Measurements from ENCODE around the gene KCND3.
"Not testable (repeated sequence)": the region's sequence is repeated elsewhere in the genome, so short reads cannot be mapped to it uniquely, and the experiment has no call there.

KCND3 gene

DNA sequence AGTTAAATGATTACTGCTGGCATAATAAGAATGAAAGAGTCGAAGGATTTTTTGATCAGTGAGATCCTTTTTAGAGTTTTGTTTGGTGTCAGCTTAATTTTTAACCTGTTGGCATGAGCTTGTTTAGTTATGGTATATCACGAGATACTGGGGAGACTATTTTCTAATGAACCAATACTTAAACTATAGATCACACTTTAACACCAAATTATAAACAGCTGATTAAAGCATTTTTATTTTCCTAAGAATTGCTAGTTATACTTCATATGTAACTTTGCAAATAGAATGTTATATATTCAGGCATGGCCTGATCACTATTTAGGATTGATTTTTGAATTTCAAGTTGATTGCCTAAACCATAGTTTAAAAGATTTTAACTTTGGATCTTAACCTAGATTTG, 227.8 kb downstream of the KCND3 start:
- no peak for DNase-seq

DNA sequence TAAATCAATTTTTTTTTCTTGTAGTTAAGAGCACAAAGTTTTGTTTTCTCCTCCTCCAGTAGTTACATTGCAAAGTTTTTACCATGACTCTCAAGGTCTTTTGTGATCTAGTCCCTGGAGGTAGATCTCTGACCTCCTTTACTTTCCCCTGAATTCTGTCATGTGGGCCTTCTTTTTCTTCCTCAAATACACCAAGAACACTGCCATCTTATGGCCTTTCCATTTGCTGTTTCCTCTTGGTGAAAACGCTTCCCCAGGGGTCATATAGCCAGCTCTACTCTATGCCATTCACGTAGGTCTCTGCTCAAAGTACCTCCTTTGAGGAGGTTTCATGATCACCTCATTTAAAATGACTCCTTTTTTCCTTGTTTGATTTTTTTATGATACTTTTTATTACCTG, 231.1 kb downstream of the KCND3 start:
- DNase-seq, result no peak

DNA sequence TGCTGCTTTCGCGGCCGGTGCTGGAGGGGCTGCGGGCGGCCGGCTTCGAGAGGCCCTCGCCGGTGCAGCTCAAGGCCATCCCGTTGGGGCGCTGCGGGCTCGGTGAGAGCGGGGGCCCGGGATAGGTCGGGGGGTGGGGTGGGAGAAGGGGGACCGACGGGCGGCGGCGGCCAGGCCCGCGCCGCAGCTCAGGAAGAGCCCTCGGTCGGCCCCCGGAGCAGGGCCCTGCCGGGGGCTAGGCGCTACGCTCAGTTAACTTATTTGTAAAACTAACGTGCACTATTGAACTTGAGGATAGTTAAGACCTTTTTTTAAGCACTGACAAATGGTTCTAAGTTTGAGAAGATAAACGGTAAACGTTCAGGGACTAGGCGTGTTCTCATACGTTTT, 233.3 kb downstream of the KCND3 start:
- DNase-seq, result no peak

DNA sequence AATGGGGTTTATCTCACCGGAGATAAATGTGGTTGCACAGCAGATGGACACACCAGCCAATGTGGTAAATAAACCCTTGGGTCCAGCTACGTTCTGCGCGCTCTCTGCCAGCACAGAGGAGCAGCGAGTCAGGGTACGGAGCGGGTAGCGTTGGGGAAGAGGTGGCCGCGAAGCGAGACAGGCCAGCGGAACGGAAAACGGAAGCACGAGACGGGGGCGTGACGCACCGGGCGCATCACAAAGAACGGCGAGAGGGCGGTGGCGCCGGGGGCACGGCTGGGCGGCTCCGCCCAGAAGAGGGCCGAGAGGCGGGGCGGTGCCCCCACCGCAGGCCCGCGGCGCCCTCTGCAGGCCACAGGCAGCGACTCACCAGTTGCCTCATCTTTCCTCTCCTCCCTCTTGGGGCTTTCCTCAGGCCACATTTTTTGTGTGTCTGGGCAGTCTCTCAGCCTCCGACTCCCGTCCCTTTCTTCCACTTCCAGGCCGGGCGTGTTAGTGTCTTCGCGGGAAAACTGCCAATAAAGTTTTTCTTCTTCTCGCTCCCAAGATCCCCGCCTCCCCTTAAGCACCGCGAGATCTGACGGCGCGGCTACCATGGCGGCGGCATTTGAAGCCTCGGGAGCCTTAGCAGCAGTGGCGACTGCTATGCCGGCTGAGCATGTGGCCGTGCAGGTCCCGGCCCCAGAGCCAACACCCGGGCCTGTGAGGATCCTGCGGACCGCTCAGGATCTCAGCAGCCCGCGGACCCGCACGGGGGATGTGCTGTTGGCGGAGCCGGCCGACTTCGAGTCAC, 233.9 kb downstream of the KCND3 start, which contains the start of gene DDX20:
TSS of gene DDX20 (plus strand) at position 571 of the 793 bp plus-strand sequence. CDS start at position 595, 24 bp downstream.
- peak; percentile 73 for DNase-seq

DNA sequence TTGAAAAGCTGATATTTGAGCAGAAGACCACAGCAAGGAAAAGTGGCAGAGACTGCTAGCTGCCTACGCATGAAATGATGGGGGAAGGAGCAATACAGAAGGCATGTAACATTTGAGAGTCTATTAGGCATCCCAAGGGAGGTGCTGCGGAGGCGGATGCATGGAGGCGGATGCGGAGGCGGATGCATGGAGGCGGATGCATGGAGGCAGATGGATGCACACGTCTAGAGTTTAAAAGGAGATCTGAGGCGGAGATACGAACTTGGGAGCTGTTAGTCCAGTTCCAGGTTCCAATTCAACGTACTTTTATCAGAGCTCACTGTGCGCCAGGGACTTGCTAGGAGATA, 234.5 kb downstream of the KCND3 start:
- no peak for DNase-seq

DNA sequence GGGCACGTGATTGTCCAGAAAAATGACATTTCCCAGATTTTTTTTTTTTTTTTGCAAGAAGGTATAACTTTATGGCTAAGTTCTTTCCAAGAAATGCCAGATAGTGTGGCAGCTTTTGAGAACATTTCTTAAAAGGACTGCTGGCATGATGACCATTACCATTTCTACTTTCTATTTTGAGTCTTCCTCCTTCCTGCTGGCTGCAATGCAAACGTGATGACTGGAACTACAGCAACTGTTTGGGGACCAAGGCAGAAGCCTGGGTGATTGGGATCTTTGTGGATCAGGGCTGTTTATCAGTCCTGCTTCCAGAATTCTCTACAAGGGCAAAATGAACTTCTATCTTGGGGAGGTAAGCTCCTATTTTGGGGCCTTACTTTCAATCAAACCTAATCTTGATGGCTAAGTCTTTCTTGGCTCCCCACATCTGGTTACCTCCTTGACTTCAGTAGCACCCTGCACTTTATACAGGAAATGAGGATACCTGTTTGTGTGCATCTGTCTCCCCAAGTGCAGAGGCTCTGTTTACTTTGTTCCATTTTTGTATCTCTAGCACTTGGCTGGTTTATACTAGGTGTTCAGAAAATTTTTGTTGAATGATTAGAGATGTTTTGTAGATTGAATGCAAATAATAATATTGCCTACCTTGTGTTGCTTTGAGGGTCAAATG, 237.4 kb downstream of the KCND3 start:
- DNase-seq, result no peak

DNA sequence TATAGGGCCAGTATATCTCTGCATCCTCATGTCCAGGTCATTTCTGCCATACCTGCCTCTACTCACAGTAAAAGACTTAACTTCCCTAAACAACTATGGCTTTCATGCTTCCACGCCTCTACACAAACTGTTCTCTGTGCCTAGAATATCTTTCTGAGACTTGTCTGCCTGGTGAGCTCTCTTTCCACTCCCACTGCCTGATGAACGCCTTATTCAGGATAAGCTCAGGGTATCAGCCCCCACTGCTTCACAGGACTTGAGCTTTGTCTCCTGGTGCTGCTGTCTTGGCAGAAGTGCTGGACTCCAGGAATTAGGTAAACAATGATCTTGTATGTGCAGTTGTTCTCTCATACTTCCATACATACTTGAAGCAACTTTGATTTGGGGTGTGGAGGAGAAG, 238.6 kb downstream of the KCND3 start:
- no peak for DNase-seq

DNA sequence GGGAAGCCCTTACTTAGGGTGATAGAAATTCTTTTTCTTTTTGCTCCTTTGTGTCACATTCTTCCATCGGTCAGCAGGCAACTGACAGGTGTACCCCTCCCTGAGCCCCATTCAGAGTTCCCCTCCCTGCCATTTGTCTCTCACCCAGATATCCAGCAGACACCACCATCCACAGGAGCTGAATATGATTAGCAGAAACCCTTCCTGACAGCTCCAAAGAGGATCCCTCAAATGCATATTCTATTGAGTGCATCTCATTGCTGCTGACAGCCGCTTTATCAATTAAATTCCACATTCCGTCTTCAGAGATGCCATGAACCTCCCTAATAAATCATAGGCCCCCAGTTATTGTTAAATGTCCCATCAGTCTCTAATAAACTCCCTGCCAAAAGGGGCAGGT, 239.8 kb downstream of the KCND3 start:
- no peak for DNase-seq

DNA sequence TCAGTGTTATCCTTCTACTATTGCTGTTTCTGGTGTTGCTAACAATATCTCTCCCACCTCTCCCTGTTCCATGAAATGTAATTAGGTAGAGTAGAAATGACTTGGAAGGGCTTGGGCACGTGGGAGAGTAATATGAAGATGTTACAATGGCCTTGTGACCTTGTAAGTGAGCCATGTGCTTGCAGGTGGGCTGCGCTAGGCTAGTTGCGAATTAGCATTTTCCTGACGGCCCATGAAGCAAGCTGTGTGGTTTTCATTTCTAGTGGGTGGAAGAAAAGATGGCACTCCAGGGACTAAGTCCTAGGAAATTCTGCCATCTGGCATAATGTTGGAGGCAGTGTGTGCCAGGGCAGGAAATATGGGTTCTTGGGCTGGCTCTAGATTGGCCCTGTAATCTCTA, 241.5 kb downstream of the KCND3 start:
- no peak for DNase-seq

DNA sequence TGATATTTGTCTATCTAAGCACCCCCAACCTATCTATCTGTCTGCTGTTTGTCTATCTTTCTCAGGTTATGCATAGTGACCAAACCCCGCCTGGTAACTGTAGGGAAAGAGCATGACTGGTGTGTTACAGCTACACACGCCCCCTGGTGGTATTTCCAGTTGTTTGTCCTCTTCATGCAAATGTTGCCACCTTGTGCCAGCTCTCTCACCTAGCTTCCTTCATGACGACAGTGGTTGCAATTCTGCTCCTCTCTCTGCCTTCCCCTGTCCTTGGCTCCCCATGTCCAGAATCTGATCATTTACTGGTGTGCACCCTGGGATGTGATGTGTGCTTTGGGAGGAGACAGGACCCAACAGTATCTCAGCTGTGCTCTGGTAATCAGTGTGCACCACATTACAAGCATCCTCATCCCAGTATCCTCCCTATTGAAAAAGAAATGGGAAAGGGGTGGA, 242.2 kb downstream of the KCND3 start:
- DNase-seq, result no peak

DNA sequence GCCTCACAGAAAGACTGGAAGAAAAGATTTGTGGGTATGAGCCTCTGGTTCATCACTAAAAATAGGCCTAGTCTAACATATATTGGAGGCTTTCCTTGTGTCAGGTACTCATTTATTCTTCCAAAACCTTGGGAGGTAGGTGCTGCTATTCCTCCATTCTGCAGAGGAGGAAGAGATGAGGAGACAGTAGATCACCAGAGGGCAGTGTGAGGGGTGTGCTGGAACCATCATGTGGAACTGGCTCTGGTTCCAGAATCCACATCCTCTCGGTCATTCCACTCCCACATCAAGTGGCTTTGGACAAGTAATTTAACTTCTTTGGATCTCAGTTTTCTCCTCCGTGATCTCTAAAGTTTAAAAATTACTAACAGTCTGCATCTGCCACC, 242.9 kb downstream of the KCND3 start:
- no peak for DNase-seq

DNA sequence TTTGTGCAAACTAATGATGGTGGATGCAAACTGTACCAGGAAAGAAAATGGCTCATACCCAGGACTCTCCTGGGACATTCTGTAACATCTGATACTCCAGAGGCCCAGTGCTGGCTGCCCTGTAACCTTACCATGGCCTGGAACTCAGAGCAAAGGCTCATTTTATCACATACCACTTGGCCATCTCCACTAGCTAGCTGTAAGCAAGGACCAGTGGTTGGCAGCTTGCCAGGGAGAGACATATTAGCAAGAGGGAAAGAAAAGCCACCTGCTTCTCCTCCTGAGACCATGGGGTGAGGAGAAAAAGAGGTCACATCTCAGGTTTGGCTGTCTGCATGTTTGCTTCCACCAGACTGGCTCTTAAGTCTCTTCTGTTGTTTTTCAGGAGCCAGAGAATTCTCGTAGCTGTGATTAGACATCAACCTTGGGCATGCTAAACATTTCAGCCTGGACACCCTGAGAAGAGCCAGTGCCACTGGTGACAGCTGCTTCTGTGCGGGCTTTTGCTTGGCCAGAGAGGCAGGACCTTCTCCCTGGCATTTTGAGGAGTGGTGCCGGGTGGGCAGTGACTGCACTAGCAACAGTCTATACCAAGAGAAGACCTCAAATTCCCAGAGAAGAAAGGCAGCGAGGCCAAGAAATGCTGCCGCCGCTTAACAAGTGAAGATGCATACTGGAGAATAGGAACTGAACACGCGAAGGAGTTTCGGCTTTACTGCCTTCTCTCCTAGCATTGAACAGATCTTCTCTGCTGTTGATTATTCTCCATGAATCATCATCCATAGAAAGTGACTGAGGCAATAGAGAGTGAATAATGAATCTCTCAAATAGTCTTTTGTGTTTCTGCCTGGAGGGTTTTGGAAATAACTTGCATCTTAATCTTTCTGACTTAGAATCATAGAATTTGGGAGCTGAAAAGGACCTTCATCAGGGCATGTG, 243.5 kb downstream of the KCND3 start:
- no peak for DNase-seq

DNA sequence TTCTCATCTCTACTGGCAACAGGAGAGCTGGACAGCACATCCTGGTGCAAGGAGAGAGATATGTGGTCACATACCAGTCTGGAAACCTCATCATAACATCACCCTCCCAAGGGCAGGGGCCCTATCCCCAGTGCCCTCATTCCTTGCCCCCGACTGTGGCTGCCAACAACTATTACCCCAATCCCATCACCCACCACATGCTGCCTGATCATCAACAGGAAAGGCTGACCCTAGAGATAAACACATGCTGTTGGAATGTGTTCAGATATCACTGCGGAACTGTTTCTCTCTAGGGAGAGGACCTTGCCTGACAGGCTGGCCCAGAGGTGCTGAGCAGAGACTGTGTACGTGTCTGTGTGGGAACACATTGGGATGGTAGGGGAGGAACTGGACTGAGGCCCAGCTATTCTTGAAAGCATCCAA, 245.8 kb downstream of the KCND3 start:
- no peak for DNase-seq

DNA sequence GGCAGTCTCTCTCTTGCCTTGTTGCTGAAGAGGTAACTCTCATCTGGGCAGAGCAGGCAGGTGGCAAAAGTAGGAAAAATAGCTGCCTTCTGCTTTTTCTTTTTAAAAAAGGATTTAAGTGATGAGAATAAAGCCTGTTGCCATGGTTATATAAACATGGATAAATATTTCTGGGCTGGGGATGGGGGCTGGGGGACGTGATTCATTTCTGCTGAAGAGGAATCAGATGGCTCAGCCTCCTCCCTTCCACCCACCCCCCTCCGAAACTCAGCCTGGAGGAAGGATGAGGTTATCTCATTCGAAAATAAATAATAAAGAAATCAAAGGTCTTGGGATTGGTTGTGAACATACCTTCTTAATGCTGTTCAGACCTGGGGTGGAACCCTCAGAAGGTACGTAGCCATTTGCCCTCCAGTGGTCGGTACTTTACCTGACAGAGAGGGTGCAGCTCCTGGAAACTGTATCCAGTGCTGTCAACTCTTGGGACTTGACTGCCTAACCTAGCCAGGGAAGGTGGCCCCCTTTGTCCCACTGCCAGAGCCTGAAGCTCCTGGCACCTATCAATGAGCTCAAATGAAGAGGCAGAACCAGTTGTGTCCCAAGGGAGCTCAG, 246.4 kb downstream of the KCND3 start:
- DNase-seq, result no peak

DNA sequence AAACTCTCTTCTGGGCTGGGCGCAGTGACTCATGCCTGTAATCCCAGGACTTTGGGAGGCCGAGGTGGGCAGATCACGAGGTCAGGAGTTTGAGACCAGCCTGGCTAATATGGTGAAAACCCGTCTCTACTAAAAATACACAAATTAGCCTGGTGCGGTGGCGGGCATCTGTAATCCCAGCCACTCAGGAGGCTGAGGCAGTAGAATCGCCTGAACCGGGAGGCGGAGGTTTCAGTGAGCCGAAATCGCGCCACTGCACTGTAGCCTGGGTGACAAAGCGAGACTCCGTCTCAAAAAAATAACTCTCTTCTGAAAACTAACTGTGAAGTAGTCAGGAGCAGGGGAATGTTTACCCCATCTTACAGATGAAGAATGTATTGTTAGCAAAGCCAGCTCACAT, 247.2 kb downstream of the KCND3 start:
- DNase-seq, result not testable (repeated sequence)

DNA sequence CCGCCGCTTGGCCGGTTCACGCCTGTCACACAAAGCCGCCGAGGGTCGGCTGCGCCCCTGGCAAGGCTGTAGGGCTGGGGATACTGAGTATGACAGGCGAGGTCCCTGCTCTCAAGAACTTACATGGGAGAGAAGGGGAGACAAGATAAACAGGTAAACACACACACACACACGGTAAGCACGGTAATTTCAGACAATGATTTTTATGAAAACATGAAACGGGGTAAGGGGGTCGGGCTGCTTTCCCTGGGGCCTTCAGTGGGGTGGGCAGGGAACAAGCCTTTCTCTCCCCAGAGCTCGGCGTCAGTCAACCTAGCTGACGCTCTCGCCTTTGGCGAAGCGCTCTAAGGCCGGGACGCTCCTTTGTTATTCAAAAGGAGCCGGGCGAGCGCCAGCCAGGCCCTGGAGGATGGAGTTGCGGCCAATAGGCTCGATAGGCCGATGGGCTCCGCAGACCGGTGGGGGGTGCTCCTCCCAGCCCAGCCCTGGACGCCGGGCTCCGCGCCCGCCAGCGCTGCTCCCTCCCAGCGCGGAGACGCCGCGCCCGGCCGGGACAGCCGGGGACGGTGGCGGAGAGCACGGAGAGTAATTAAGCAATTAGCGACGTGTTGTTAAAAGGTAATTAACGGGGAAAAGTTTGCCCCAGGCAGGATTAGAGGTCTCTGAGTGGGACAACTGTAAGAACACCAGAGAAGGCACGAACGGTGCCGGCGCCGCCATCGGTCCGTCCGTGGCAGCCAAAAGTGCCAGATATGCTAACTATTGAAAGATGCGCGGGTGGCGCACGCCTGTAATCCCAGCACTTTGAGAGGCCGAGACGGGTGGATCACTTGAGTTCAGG, 249.3 kb downstream of the KCND3 start:
- no peak for DNase-seq

DNA sequence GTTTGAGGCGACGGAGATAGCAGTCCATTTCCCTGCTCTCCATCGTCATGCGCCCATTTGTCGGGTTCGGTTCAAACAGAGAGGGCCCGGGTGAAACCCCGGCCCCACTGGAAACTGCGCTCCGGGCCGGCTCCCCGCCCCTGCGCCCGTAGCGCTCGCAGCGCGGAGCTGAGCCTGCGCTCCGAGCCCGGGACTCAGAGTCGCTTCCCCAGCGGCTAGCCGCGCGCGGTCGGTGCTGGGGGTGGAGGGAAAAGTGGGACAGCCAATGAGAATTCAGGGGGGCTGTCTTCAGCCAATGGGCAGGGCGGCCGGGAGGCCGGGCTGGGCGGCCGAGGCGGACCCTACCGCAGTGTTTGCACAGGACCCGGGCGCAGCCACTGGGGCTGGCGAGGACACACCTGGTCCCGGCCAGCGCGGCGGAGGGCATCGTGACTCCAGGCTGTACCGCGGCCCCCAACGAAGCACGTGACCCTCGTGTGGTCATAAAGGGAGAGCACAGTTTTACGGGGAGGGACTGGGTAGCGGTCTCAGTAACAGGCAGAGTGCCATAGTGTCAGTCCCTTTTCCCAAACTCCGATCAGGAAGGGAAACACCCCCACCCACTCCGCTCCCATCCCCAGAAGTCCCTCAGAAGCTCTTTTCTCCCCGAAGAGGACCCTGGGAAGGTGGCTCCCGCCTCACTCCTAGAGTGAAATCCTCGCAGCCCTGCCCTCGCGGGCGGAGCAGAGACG, 250.1 kb downstream of the KCND3 start, which contains the start of gene INKA2:
TSS of gene INKA2 (minus strand) at position 202 of the 731 bp plus-strand sequence. CDS start at position 49, 153 bp downstream.
- DNase-seq, result peak; percentile 51

DNA sequence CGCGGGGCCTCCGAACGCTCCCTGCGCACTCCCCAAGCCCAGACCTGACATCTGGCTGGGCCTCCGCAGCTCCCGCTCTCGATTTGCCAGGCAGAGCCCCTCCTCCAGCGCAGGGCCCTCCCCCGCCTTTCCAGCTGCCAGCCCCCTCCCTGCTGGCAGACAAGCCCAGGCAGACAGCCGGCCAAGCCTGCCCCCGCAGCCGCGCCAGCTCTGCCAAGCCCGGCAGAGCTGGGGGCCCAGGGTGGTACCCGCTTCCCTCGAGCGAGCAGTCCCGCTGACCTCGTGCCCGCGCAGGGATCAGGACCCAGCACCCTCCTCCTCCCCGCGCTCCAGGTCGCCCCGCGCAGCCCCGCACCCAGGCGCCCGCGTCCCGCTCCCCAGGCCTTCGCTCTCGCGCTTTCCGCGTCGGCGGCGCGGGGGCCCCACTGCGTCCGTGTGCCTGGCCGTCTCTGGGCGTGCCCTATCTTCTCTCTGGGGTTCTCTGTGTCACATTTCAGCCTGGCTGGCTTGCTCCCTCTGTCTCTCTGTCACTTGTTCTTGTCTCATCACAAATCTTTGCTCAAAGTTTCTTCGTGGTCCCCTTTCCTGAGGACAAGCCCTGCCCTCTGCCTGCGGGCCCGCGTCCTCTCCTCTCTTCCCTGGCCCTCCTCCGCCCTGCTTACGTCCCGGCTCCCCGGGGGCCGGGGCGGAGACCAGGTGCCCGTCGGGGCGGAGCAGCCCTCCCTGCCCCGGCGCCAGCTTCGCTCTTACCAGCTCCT, 250.9 kb downstream of the KCND3 start:
- no peak for DNase-seq

DNA sequence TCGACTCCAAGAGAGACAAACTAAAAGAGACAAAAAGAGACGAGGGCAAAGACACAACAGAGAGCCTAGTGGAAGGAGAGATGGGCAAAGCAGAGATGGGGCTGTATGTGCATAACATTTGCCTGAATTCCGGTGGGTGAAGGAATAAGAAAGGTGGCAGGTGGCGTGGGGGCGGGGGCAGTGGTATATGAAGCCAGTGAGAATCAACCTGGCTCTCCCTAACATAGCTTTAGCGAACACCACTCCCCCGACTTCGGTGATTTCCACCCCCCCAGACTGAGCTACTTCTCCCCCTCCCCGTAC, 251.4 kb downstream of the KCND3 start:
- DNase-seq, result no peak
